Endothelial cell of umbilical vein (primary cell): ENCODE data around the gene CHRNA3. TPM values are rescaled to one million over a fixed set of nuclear protein-coding genes. Genes with fewer than 3 reads are reported as not detected.

Experiments
- BruUV-seq: library from RNA; stranded (reverse); fragments of 400-500 nt; replicated peaks from 2 replicates; lab custom pipeline; 2021; lab: Mats Ljungman, UMichigan
- CTCF ChIA-PET: fragments of 300-600, 350-600 bp; sonication (Branson Sonifier 250); formaldehyde crosslinking; loops from one replicate; lab custom pipeline; 2021; ENCODE audit warnings: antibody characterized with exemption, inconsistent platforms; lab: Charles Lee
- POLR2A ChIA-PET: fragments of 300-600, 350-600 bp; sonication (Branson Sonifier 250); formaldehyde crosslinking; loops from one replicate; lab custom pipeline; 2021; ENCODE audit warnings: antibody characterized with exemption, inconsistent platforms; lab: Charles Lee
- DNase-seq: peaks from one replicate; pipeline ENCODE4 v3.0.0-alpha.2; 2011; ENCODE audit warnings: low read depth, low spot score
- FAIRE-seq: peaks from 2 replicates; lab custom pipeline; 2011; peaks lifted over from hg19 to GRCh38; lab: Jason Lieb, UNC
- H2AFZ ChIP-seq: 2 replicates; pipeline ENCODE4 v1.6.0; 2012; ENCODE audit warnings: low read depth, low read length, control low read depth, inconsistent platforms
- H3K27ac ChIP-seq: 2 replicates; pipeline ENCODE4 v1.5.1; 2011; ENCODE audit warnings: low read depth, mild to moderate bottlenecking, control low read depth, low read length, moderate library complexity; ENCODE audit not compliant: insufficient read depth
- H3K27me3 ChIP-seq, 2 experiments: 2 replicates each; pipeline versions ENCODE4 v1.6.0 to v1.6.1; 2011; ENCODE audit warnings: low read length in 2 of 2, mixed read lengths in 1 of 2; ENCODE audit not compliant: control insufficient read depth in 2 of 2, insufficient read depth in 2 of 2
- H3K36me3 ChIP-seq, 2 experiments: 2 replicates in 1 of 2; 3 replicates in 1 of 2; pipeline ENCODE4 v1.5.1; 2011; ENCODE audit warnings: low read length in 2 of 2, mild to moderate bottlenecking in 1 of 2, moderate library complexity in 1 of 2; ENCODE audit not compliant: control insufficient read depth in 2 of 2, insufficient read depth in 2 of 2; ENCODE audit errors: extremely low read depth in 1 of 2
- H3K4me1 ChIP-seq: 3 replicates; pipeline ENCODE4 v1.5.1; 2011; ENCODE audit warnings: mild to moderate bottlenecking, low read length; ENCODE audit not compliant: control insufficient read depth, insufficient read depth; ENCODE audit errors: extremely low read depth
- H3K4me2 ChIP-seq: 2 replicates; pipeline ENCODE4 v1.6.1; 2011; ENCODE audit warnings: low read length, control low read depth, mixed read lengths; ENCODE audit not compliant: insufficient read depth
- H3K4me3 ChIP-seq, 3 experiments: fragments of 200-600 bp in 1 of 3; sonication (generic), shearing (Covaris generic) in 1 of 3; replicated peaks in 1 of 3; 2 replicates each; pipeline ENCODE4 v1.5.1; 2011 to 2016; ENCODE audit warnings: control low read depth in 3 of 3, low read length in 3 of 3, mild to moderate bottlenecking in 2 of 3, inconsistent platforms in 1 of 3, low read depth in 1 of 3, moderate library complexity in 1 of 3; ENCODE audit not compliant: insufficient read depth in 1 of 3
- H3K79me2 ChIP-seq: 2 replicates; pipeline ENCODE4 v1.6.0; 2012; ENCODE audit warnings: low read length, inconsistent platforms; ENCODE audit not compliant: control insufficient read depth, insufficient read depth
- H3K9ac ChIP-seq: replicated peaks from 2 replicates; pipeline ENCODE3; 2011; ENCODE audit warnings: low read length, control low read depth; ENCODE audit not compliant: insufficient read depth; ENCODE audit errors: extremely low read depth
- H3K9me1 ChIP-seq: replicated peaks from 3 replicates; pipeline ENCODE4 v1.6.0; 2011; ENCODE audit warnings: mild to moderate bottlenecking, low read length; ENCODE audit not compliant: control insufficient read depth, insufficient read depth; ENCODE audit errors: extremely low read depth
- H3K9me3 ChIP-seq: replicated peaks from 2 replicates; pipeline ENCODE4 v1.5.1; 2012; ENCODE audit warnings: low read length, inconsistent platforms; ENCODE audit not compliant: control insufficient read depth, insufficient read depth
- H4K20me1 ChIP-seq: replicated peaks from 2 replicates; pipeline ENCODE3; 2011; ENCODE audit warnings: mild to moderate bottlenecking, low read length; ENCODE audit not compliant: control insufficient read depth, insufficient read depth; ENCODE audit errors: extremely low read depth
- EZH2 ChIP-seq: IDR thresholded peaks from 2 replicates; pipeline ENCODE4 v1.6.1; 2012; ENCODE audit warnings: borderline replicate concordance, low read depth, mild to moderate bottlenecking, moderate library complexity, low read length, inconsistent platforms; ENCODE audit not compliant: severe bottlenecking
- FOS ChIP-seq: IDR thresholded peaks from 2 replicates; pipeline ENCODE4 v1.6.1; 2011; ENCODE audit warnings: mild to moderate bottlenecking, low read length, moderate library complexity, borderline replicate concordance; ENCODE audit not compliant: insufficient read depth
- GATA2 ChIP-seq: IDR thresholded peaks from 2 replicates; pipeline ENCODE4 v1.7.0; 2011; ENCODE audit warnings: low read depth, mild to moderate bottlenecking, moderate library complexity, mixed read lengths, low read length; ENCODE audit not compliant: insufficient read length, insufficient read depth
- JUN ChIP-seq: IDR thresholded peaks from 2 replicates; pipeline ENCODE4 v1.6.1; 2011; ENCODE audit warnings: borderline replicate concordance, low read depth; ENCODE audit not compliant: insufficient read length, insufficient read depth
- MYC ChIP-seq: IDR thresholded peaks from one replicate; pipeline ENCODE4 v1.6.1; 2011; ENCODE audit warnings: mild to moderate bottlenecking, low read depth, low read length
- POLR2A ChIP-seq: IDR thresholded peaks from 2 replicates; pipeline ENCODE4 v1.6.1; 2012; ENCODE audit warnings: low read depth, mild to moderate bottlenecking, control low read depth, low read length
- POLR2AphosphoS5 ChIP-seq: IDR thresholded peaks from 2 replicates; pipeline ENCODE4 v1.6.1; 2012; ENCODE audit warnings: low read depth, mild to moderate bottlenecking, control low read depth, low read length, moderate library complexity; ENCODE audit not compliant: insufficient read depth
- dilution Hi-C: fragments of 300-500 bp; cut with MboI; formaldehyde crosslinking; loops from one replicate; pipeline ENCODE4 v1.15.0; 2019; ENCODE audit warnings: low sequenced_read_pairs; ENCODE audit not compliant: extremely low pct_ligation_motif_present
- intact Hi-C: fragments of 100-400 bp; cut with micrococcal nuclease; formaldehyde crosslinking; loops from one replicate; pipeline ENCODE4 v1.10.0; 2022
- polyA plus RNA-seq, 4 experiments: library from polyadenylated mRNA; depleted of rRNA in 3 of 4; stranded (reverse) in 3 of 4; unstranded in 1 of 4; fragments of >200 nt; gene quantifications; 2 replicates each; pipeline versions ENCODE4 v1.2.1 to v1.2.3, GENCODE V29; 2011 to 2012; ENCODE audit warnings: missing spikeins in 1 of 4
- total RNA-seq: library from RNA; stranded (reverse); gene quantifications from 2 replicates; pipeline ENCODE4 v1.2.3, GENCODE V29; 2021
- TF ChIP-seq, protein P1 (sequence below): IDR thresholded peaks from 2 replicates; pipeline ENCODE4 v1.6.1; 2011; ENCODE audit not compliant: insufficient read depth, insufficient read length
- TF ChIP-seq, protein P2 (sequence below), 2 donors: IDR thresholded peaks; 1 replicate in 1 of 2; 2 replicates in 1 of 2; pipeline ENCODE4 v1.5.1; 2011; ENCODE audit warnings: low read length in 2 of 2, mild to moderate bottlenecking in 2 of 2, moderate library complexity in 2 of 2, control low read depth in 1 of 2, inconsistent platforms in 1 of 2, low read depth in 1 of 2; ENCODE audit not compliant: insufficient read depth in 1 of 2; ENCODE audit errors: extremely low read depth in 1 of 2

CHRNA3 gene
- total and polyA plus RNA-seq, 2 donors (not counting 3 experiments of a cell fraction or from before 2014, with no cell fraction given) = not detected

DNA sequence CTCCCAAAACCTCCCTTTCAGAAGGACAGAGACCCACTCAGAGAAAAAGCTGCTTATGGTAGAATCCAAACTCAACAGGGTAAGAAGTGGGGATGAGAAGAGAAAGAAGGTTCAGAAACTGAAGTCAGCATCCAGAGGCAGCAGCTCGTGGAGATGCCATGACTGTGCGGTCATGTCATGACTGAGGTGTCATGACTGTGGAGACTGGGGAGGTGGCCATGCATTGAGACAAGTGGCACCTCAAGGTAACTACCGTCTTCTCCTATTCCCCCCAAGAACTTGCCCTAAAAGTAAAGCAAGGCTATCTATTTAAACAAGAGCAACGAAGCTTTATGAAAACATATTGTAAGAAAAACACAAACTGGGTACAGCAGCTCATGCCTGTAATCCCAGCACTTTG lies 15.1 kb downstream of the CHRNA3 start:
- no peak overlapping the region for H2AFZ ChIP-seq
- no peaks in the 10 kb centered on the region for H3K79me2 ChIP-seq
- POLR2A ChIA-PET = no interaction called here
- dilution Hi-C loops = no loop called here
- intact Hi-C loops = no loop called here
- H3K9me3 ChIP-seq = no peaks in the 10 kb centered on the region
- no peaks in the 10 kb centered on the region for H3K27me3 ChIP-seq
- CTCF ChIA-PET = no interaction called here
- no peak overlapping the region for H3K9ac ChIP-seq
- no peaks in the 10 kb centered on the region for H3K4me1 ChIP-seq
- no TSS peak for BruUV-seq
- H3K9me1 ChIP-seq = no peaks in the 10 kb centered on the region
- no peak for DNase-seq
- no peak for FAIRE-seq
- H3K36me3 ChIP-seq = no peaks in the 10 kb centered on the region
- no peak overlapping the region for H3K27ac ChIP-seq
- TF ChIP-seq JUN (no peak), MYC (no peak)
- H4K20me1 ChIP-seq = no peaks in the 10 kb centered on the region
- no peak overlapping the region for H3K4me3 ChIP-seq
- H3K4me2 ChIP-seq = no peak overlapping the region

DNA sequence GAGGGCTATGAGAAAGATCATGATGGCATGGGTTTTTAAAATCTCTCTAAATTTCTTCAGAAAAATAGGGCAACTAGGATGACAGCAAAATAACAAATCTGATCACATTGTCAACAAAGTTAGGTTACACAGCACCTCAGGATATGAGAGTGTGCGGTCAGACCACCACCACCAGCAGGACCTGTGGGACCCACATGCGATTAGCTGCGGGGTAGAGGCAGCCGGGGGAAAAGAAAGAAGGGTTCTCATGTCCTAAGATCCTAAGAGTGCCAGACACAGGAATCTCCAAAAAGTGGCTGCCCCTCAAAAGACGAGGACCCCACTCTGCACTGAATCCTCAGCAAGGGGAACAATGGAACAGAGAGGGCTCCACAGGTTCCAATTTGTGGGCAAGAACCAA lies 15.6 kb downstream of the CHRNA3 start:
- no peaks in the 10 kb centered on the region for H4K20me1 ChIP-seq
- no peaks in the 10 kb centered on the region for H3K79me2 ChIP-seq
- no peaks in the 10 kb centered on the region for H3K27me3 ChIP-seq
- TF ChIP-seq MYC (no peak), POLR2A (no peak), POLR2AphosphoS5 (no peak), JUN (no peak), EZH2 (no peak), GATA2 (no peak), FOS (no peak)
- TF ChIP-seq, protein P1, sequence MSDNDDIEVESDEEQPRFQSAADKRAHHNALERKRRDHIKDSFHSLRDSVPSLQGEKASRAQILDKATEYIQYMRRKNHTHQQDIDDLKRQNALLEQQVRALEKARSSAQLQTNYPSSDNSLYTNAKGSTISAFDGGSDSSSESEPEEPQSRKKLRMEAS = no peak
- TF ChIP-seq, protein P2, sequence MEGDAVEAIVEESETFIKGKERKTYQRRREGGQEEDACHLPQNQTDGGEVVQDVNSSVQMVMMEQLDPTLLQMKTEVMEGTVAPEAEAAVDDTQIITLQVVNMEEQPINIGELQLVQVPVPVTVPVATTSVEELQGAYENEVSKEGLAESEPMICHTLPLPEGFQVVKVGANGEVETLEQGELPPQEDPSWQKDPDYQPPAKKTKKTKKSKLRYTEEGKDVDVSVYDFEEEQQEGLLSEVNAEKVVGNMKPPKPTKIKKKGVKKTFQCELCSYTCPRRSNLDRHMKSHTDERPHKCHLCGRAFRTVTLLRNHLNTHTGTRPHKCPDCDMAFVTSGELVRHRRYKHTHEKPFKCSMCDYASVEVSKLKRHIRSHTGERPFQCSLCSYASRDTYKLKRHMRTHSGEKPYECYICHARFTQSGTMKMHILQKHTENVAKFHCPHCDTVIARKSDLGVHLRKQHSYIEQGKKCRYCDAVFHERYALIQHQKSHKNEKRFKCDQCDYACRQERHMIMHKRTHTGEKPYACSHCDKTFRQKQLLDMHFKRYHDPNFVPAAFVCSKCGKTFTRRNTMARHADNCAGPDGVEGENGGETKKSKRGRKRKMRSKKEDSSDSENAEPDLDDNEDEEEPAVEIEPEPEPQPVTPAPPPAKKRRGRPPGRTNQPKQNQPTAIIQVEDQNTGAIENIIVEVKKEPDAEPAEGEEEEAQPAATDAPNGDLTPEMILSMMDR (IDR thresholded peaks at IDR 0.05; ENCODE audit: extremely low read depth in 1 of 2, insufficient read depth in 1 of 2, low read depth in 1 of 2, low read length in 2 of 2) = no peak
- POLR2A ChIA-PET = no interaction called here
- H3K9me1 ChIP-seq = no peaks in the 10 kb centered on the region
- FAIRE-seq (no peak), DNase-seq (no peak)
- intact Hi-C loops (no loop called here), dilution Hi-C loops (no loop called here)
- no peak overlapping the region for H3K4me2 ChIP-seq
- no peaks in the 10 kb centered on the region for H3K9me3 ChIP-seq
- no peak overlapping the region for H3K9ac ChIP-seq
- H3K4me3 ChIP-seq = no peak overlapping the region
- H3K36me3 ChIP-seq = no peaks in the 10 kb centered on the region
- no peaks in the 10 kb centered on the region for H3K4me1 ChIP-seq
- BruUV-seq = no TSS peak
- H3K27ac ChIP-seq = no peak overlapping the region
- no peak overlapping the region for H2AFZ ChIP-seq
- CTCF ChIA-PET = no interaction called here
